ENCODE results near the gene ADGRA1.

The ADGRA1 gene

DNA sequence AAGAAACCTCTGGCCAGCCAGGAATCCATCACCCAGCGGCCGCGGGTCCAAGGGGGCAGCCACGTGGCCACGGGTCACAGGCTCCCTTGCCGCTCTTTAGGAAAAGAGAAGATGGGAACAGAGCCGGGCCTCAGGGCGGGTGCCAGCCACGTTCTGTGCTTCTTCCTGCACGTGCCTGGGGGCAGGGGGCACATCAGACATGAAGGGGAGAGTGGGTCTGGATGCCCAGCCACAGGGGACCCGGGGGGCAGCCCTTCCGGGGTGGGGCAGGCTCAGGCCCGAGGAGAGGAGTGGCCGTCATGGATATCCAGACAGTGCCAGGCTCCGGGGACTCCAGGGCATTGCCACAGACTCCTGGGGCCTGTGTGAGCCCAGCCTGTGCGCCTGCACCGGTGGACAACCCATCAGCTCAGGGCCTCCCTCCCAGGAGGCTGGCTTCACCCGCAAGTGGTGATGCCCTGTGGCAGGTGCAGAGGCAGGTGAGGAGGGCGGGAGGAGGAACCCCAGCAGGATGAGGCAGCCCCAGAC is 31.0 kb upstream of the ADGRA1 start:
- DNase-seq (ENCODE audit: low read depth in 3 of 3) = no peak

DNA sequence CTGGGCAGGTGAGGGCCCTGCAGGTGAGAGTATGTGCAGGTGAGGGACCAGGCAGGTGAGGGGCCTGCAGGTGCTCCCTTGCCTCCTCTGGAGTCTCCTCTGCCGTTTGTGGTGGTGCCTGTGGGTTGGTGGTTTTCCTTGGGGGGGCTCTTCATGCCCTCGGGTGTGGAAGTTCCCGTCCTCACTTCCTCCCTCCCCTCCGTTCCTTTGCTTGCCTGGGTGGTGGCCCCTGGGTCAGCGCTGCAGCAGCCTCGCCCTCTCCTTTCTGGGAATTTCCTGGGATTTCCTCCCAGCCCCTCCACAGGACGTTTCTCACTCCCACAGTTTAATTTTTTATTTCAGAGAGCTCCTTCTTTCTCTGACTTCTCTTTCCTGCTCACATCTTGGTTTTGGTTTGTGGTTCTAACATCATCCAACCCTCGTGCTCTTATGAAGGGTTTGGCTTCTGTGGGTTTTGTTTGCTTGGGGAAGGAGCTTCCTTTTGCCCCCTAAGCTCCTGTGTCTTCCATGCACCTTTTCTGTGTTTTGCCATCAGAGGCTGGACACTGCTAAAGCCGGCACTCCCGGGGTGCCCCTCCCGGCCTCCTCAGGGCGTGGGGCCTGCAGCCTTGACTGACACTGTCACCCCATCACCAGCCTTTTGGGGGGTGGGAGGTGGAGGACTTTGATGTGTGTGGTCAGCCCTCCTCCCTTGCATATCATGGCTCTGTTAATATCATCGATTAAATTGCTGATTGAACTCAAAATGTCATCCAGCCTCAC is 29.2 kb upstream of the ADGRA1 start:
- no peak for DNase-seq (ENCODE audit: low read depth in 3 of 3)

DNA sequence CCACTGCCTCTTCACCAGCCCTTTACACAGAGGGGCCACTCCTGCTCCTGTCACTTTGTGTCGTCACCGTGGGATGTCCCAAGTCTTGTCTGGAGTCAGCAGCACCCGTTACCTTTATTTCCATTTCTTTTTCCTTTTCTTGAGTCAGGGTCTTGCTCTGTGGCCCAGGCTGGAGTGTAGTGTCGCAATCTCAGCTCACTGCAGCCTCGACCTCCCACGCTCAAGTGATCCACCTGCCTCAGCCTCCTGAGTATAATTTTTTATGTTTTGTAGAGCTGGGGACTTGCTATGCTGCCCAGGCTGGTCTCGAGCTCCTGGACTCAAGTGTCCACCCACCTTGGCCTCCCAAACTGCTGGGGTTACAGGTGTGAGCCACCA is 28.6 kb upstream of the ADGRA1 start:
- DNase-seq (ENCODE audit: low read depth in 3 of 3) = no peak

DNA sequence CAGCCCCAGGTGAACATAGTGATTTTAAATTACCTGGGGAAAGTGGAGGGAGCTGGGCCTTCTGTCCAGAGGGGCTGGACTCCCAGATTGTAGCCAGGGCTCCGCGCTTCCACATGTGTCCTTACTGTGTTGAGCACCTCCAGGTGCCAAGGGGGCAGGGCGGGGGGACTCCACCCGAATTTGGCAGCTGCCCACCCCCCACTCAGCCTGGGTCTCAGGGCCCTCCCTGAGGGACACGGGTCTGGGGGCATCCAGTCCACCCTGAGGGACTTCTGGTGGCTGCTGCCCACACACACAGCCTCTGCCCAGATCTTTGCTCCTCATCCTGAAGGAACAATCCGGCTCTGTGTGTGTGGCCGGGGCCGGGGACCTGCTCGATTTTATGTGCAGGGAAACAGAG is 28.2 kb upstream of the ADGRA1 start:
- no peak for DNase-seq (ENCODE audit: low read depth in 3 of 3)

DNA sequence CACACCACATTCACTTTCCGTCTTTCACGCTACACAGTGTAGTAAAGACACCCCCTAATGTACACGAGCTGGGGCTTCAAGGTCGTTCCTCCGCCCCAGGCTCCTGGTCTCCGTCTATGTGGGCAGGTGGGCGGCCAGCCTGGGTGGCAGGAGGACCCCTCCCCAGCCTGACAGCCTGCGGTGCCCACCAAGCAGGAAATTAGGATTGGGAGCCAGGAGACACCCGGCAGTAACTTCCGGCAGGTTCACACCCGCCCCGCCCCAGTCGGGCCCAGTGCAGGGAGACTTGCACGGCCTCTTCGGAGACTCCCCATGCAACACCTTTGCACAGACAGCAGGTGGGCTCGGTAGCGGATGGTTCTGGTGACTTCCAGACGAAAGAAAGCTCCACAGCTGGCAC is 27.7 kb upstream of the ADGRA1 start:
- DNase-seq (ENCODE audit: low read depth in 3 of 3) = no peak

DNA sequence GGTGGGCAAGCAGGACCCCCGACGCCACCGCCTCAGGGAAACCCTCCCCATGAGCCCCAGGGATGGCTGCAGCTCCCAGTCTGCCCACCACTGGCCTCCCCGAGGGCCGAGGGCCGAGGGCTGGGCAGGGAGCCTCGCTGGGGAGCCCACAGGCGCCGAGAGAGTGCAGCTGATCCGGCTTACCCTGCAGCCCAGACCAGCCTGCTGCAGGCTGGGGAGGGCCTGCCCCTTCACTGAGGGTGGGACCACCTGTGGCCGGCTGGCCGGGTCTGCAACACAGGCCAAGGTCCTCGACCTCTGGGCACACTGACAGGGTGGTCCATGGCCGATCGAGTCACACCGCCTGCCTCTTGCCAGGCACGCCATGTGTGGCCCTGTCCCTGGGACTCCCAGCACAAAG is 27.3 kb upstream of the ADGRA1 start:
- no peak for DNase-seq (ENCODE audit: low read depth in 3 of 3)

DNA sequence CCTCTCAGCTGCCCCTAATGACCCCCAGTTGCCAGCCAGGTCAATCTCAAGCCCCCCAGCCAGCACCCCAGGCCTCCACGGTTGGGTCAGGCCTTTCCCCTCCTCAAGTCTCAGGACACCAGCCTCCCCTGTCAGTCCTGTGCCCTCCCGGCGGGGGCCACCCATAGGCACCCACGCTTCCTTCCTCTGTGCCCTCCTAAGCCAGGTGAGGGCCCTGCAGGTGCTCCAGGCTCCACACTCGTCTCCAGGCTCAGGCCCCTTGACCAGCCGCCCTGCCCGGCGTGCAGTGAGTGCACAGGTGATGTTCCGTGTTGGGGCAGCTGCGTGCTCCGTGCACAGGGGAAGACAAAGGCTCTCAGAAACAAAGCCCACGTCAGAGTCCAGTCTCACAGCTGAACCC is 26.8 kb upstream of the ADGRA1 start:
- DNase-seq (ENCODE audit: low read depth in 3 of 3) = no peak

DNA sequence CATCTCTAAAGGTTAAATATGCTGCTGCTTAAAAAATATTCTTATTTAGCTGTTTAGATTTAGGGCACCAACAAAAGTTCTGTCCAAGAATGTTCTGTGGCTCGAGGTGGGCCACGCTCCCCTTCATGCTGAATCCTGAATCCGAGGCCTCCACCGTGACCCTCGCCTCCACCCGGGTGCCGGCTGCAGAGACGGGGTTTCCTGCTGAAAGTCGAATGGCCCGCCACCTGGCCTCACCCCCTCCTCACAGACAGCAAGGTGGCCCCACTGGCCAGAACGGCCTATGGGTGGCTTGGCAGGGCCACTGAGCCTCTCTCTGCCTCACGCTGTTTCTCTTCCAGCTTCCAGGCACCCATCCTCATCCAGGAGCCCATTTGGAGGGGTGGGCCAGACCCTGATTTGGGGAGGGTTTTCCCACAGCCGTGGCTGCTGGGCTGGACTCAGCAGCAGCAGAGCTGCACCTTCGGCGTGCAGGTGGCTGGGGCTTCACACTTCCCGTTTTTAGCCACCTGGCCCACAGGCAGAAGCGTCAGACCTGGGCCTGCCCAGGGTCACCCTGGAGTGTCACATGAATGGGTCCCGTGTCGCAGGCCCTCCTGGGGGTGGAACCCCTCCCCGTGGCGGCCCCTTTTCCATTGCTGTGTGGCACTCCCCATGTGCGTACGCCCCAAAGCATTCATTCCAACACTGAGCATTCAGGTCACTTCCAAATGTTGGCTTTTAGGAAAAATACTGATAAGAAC is 26.3 kb upstream of the ADGRA1 start:
- DNase-seq (ENCODE audit: low read depth in 3 of 3) = no peak

DNA sequence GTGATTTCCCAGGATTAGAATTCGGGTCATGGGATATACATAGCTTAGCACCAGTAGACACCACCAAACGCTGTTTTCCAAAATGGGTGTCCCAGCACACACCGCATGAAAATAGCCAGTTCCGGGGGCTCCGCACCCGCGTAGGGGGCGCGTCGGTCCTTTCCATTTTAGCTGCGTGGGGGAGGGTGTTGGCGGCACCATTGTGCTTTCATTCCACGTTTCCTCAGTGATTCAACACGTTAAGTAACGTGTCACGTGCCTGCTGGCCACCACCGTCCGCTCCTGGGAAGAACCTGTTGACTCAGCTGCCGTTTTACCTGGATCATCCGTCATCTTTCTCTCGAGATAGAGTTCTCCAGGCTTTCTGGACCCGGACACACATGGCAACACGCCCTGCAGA is 25.6 kb upstream of the ADGRA1 start:
- no peak for DNase-seq (ENCODE audit: low read depth in 3 of 3)

DNA sequence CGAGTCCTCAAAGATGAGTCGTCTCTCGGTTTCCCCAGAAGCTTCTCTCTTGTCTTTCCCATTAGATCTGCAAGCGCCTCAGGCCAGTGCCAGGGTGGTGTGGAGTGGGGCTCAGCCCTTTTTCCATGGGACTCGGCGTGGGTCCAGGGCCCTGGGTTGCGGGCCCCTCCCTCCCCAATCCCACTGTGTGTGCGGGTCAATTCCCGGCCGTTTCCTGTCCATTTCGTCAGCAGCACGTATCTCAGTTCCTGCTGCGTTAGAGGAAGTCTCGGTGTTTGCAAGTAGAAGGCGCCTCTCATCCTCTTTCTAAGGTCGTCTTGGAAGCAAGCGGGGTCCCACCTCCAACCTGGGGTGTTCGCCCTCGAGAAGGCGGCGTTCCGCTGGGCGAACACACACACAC is 25.1 kb upstream of the ADGRA1 start:
- no peak for DNase-seq (ENCODE audit: low read depth in 3 of 3)

DNA sequence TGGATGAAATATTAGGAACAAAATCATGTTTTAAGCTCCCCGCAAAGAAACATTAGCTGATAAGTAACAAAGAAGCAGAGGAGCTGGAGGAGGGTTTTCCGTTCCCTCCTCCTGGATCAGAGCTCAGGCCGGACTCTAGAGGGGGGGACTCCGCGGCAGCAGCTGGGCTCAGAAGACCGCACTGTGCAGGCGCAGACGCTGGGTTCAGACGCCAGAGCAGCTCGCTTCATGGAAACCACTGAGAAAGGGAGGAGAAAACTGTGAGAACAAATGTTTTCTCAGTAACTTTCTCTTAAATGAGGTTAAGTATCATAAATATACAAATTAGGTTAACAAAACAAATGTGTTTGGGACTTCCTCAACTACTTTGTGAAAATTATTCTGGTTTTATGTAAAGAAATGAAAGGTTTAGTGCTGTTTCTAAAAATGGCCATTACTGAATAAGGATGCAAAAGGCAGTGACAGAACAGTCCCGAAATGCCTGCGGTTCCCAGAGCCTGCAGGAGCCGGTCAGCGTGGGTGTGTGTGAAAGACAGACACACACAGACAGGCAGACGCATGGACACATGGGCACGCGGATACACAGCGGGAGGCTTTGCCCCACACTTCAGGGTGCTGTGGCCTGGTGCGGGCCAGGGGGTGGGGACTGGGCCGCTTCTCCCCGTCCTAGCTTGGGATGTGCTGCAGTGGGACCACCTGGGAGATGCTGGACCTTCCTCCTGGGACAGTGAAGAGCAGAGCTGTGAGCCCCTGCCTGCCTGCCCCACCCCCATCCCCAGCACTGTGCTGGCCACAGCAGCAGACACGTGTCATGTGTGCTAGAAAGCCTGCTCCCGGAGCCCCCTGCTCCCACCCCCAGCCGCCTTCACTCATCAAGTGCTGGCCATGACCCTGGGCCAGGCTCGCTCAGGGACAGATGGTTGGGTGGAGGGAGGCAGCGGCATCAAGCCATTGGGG is 20.3 kb upstream of the ADGRA1 start:
- no peak for DNase-seq (ENCODE audit: low read depth in 3 of 3)

DNA sequence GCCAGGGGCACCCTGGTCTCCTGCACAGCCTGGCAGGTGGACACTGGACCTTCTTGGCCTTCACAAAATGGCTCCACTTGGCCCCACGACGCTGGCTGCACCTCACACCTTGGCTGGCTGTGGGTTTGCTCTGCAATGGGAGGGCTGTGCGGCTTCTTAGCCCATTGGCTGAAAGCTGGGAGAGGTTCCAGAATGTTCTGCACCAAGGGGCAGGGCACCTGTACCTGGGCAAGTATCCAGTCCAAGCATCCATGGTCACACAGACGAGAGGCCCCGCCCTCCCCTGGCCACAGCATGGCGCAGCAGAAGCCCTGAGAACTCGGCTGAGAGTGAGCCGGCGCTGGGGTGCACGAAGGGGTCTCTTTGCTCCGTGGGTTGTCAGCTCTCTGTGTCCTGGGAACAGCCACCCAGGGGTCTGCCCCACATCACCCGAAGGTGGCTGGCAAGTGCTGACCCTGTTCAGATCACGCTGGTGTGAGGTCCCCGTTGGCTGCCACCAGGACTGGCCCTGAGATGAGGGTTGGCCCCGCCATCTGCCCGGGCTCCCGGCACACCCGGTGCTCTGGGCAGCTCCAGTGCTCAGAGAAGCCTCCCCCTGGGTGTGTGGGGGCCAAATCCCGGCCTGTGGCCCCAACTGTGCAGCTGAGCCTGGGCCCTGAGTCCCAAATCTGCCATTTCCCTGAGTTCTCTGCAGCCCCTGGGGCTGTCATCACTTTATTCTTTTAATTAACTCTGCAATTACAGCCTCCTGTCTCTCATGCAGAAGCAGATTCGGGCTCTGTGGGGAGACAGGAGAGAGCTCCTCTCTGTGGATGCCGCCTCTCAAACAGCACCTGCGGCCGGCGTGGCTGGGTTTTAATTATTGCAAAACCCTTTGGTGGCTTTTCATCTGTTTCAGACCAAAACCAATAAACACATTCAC is 19.4 kb upstream of the ADGRA1 start:
- DNase-seq (ENCODE audit: low read depth in 3 of 3) = no peak

DNA sequence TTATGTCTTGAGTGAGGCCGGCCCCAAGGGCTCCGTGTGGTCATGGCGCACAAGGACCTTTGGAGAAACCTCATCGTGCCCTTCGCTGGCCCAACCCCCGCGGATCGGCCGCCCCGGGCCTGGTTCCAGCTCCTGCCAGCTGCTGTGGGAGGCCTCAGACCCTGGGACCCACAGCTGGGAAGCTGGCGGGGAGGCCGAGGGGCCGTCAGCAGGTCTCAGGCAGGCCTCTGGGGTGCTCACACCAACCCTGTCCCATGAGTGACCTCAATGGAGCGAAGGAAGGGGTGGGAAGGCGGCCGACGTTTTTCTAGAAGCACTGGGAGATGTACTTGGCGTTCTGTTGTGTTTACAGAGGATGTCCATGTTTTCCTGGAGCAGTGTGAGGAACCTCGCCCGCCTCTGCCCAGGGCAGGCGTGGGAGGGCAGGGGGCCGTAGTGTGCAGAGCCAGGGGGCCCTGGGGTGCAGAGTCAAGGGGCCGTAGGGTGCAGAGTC is 18.6 kb upstream of the ADGRA1 start:
- DNase-seq (ENCODE audit: low read depth in 3 of 3) = no peak

DNA sequence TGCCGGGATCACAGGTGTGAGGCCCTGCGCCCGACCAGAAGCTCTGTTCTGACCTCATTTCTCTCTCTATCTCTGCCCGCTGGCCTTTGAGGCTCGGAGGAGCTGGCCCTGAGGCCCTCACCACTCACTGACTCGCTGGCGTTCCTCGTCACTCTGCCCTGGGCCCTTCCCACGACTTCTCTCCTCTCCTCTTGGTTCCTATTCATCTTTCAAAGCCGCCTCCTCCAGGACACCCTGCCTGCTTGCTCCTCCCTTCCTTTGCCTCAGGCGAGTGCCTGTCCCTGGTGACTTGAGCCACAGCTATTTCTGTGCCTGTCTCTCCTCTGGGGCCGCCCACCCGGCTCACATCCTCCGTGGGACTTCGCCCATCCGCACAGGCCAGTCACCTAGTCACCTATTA is 17.3 kb upstream of the ADGRA1 start:
- no peak for DNase-seq (ENCODE audit: low read depth in 3 of 3)

DNA sequence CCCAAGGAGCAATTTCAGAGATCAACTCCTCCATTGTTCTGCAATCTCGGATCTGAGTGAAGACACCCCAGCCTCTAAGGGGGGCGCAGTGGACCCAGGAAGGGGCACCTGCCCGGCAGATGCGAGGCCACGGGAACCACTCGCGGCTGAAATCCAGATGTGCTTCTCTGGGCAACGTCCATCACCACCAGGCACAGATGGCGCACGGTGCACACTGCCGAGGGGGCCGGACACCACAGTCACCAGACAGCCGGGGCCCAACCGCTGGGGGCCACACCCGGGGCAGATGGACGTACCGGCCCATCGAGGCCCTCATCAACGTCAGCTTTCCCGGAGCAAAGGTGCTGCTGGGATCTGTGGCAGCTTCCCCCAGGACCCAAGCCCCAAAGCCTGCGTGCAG is 16.9 kb upstream of the ADGRA1 start:
- no peak for DNase-seq (ENCODE audit: low read depth in 3 of 3)

DNA sequence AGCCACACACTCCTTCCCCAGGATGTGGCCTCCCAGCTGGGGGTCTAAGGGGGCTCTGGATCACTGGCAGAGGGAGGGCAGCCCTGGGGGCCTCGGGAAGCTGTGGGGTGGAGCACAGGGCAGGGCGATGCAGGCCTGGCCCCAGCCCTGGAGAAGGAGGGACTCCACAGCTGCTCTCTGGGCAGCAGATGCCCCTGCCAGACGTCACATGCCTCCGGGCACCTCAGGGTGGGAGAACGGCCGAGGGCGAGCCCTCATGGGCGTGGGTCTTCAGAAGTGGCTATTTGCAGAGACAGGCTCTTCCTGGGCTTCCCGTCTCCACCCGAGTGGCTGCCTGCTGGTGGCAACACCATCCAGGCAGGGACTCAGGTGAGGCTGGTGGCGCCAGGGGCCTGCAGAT is 16.0 kb upstream of the ADGRA1 start:
- no peak for DNase-seq (ENCODE audit: low read depth in 3 of 3)

DNA sequence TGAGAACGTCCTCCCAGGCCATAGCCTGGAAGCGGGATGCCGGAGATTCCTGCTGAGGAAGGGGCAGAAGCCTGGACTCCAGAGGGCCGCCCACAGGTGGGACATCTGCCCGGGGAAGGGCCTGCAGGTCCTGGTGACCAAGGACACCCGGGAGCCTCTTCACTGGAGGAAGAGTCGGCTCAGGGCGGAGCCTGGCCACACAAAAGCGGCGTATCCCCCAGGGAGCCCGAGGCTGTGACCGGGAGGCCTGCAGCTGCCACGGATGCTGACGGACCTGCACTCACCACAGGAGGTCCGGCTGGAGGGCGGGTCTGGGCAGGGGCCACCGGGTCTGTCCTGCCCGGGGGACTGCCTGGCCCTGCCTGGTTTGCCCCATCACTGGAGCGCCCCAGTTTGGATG is 15.5 kb upstream of the ADGRA1 start:
- no peak for DNase-seq (ENCODE audit: low read depth in 3 of 3)

DNA sequence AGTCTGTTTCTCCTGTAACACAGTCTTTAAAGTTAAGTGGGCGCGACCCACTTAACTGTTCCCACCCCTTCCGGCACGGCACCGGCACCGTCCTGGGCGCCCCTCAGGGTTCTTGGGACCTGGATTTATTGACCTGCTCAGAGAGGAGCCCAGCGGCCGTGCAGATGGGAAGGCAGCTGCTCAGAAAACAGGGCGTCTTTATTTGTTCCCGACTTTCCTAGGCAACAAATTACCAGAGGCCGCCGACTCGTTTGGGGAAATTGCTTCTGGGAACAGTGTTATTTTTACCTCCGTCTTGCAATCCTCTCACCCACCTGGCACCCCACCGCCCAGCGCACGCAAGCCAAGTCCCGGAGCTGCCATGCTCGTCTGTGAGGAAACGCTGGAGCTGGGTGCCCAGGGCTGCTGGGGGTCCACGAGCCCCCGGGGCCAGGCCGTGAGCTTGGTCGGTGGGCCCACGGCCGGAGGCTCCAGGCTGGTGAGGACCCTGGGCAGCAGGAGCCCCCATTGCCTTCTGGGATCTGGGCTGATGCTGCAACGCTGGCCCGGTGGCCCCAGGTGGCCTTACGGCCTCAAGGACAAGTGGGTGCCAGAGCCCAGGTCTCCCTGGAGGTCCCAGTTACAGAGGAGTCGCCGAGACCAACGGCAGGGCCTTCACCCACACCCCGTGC is 14.9 kb upstream of the ADGRA1 start:
- DNase-seq (ENCODE audit: low read depth in 3 of 3) = no peak

DNA sequence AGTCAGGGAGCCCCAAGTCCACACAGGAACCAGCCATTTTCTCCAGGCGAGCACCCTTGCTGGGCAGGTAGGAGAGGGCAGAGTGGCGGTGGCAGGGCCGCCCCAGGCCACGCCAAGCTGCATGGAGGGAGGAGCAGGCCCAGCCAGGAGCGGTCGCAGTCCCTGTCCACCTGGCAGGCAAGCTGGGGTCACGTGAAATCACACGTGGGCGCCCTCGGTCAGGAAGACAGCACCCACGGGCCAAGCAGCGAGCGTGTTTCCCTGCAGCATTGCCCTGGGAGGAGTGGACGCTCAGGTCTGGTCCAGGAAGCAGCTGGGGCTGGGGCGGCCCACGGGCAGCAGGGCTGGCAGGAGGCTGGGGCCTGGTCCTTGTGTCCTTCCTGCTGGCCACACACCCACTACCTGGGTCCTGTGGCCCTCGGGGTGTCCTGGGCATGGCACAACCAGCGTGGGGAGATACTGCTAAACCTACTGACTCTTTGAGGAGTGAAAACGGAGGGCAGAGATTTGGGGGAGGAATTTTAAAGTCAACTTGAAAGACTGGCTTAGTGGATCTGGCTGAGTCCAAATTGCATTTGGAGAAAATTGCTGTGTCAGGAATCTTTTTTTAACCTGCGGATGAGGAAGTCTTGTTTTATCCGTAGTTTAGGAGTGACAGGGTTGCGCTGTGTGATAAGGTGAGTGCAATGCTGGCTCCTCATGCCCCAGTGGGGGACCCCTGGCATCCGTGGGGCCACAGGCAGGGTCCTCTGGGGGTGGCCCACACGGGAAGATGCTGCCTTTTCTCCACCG is 12.2 kb upstream of the ADGRA1 start:
- no peak for DNase-seq (ENCODE audit: low read depth in 3 of 3)

Data from stimulated activated CD4-positive, alpha-beta T cell treated with anti-CD3 and anti-CD28 coated beads, TNF-alpha, amount 100 ng/mL, for 48 hours (primary cell).